Spleen (tissue), 11 donors: ENCODE data around the gene HRH2. TPM values are rescaled to one million over a fixed set of nuclear protein-coding genes. Genes with fewer than 3 reads are reported as not detected.

Experiments
- DNase-seq: peaks from one replicate; pipeline ENCODE4 v3.0.0-alpha.2; 2020
- H3K27ac ChIP-seq, 8 donors: fragments of 200-600 bp; sonication (generic) in 7 of 8; 1 replicate in 4 of 8; 2 replicates in 4 of 8; pipeline versions ENCODE4 v1.5.0 to v1.8.0; 2016 to 2021; ENCODE audit warnings: inconsistent platforms in 4 of 8, mild to moderate bottlenecking in 4 of 8, moderate library complexity in 1 of 8
- H3K27me3 ChIP-seq, 7 donors: fragments of 200-600 bp; sonication (generic) in 6 of 7; replicated peaks in 1 of 7; 1 replicate in 4 of 7; 2 replicates in 3 of 7; pipeline versions ENCODE4 v1.5.0 to v1.8.0; 2016 to 2021; ENCODE audit warnings: inconsistent platforms in 3 of 7, mild to moderate bottlenecking in 1 of 7
- H3K36me3 ChIP-seq, 6 donors: fragments of 200-600 bp; sonication (generic) in 5 of 6; 1 replicate in 4 of 6; 2 replicates in 2 of 6; pipeline versions ENCODE4 v1.5.0 to v1.8.0; 2016 to 2021; ENCODE audit warnings: inconsistent platforms in 2 of 6
- H3K4me1 ChIP-seq, 6 donors: fragments of 200-600 bp; sonication (generic) in 5 of 6; 1 replicate in 3 of 6; 2 replicates in 3 of 6; pipeline versions ENCODE4 v1.5.0 to v1.8.0; 2016 to 2021; ENCODE audit warnings: inconsistent platforms in 3 of 6
- H3K4me3 ChIP-seq, 8 donors: fragments of 200-600 bp; sonication (generic) in 7 of 8; 1 replicate in 4 of 8; 2 replicates in 4 of 8; pipeline versions ENCODE4 v1.5.0 to v1.8.0; 2016 to 2021; ENCODE audit warnings: inconsistent platforms in 4 of 8, mild to moderate bottlenecking in 4 of 8, moderate library complexity in 2 of 8
- H3K9me3 ChIP-seq, 8 donors: fragments of 200-600 bp; sonication (generic) in 7 of 8; 1 replicate in 4 of 8; 2 replicates in 4 of 8; pipeline versions ENCODE4 v1.5.0 to v1.8.0; 2016 to 2021; ENCODE audit warnings: inconsistent platforms in 4 of 8
- POLR2A ChIP-seq, 3 donors: fragments of 450-650 bp; IDR thresholded peaks; one replicate each; pipeline ENCODE4 v1.5.1; 2017; ENCODE audit warnings: antibody characterized with exemption in 3 of 3, mild to moderate bottlenecking in 1 of 3
- POLR2AphosphoS5 ChIP-seq, 3 donors: sonication (generic); formaldehyde crosslinking; IDR thresholded peaks; one replicate each; pipeline ENCODE4 v1.5.1; 2017; ENCODE audit warnings: antibody characterized with exemption in 3 of 3
- WGBS, 5 donors: extraction: QIAGEN DNeasy Blood & Tissue Kit in 3 of 5; methylation state at CpG; one replicate each; pipeline versions ENCODE4 v1.1.5 to v1.1.7; 2013 to 2018; 5-methylcytosine and 5-hydroxymethylcytosine counted together
- intact Hi-C: fragments of 100-400 bp; cut with DNase I; formaldehyde crosslinking; loops from one replicate; pipeline ENCODE4 v1.15.0; 2023; ENCODE audit warnings: low total_unique reads
- polyA plus RNA-seq, 3 donors: library from polyadenylated mRNA; stranded (reverse); fragments of 200-250 nt; gene quantifications; one replicate each; pipeline ENCODE4 v1.2.1, GENCODE V29; 2013
- total RNA-seq, 7 donors: library from RNA; depleted of rRNA in 3 of 7; stranded (reverse); fragments of >200 nt in 3 of 7; fragmentation: NEBNext Ultra II Directional in 4 of 7; extraction: Animal tissue kit (Norgen Biotek cat#: 25700) in 4 of 7; gene quantifications; one replicate each; pipeline versions ENCODE4 v1.1.0 to v1.2.1, GENCODE V29; 2016 to 2021
- TF ChIP-seq, protein P1 (sequence below), 11 experiments: fragments of 200-600 bp in 7 of 11; fragments of 450-650 bp in 4 of 11; sonication (generic) in 4 of 11; IDR thresholded peaks in 8 of 11; conservative IDR thresholded peaks in 3 of 11; 1 replicate in 7 of 11; 2 replicates in 4 of 11; pipeline versions ENCODE4 v1.4.0 to v1.8.0; 2016 to 2021; ENCODE audit warnings: antibody characterized with exemption in 11 of 11, inconsistent platforms in 4 of 11, mild to moderate bottlenecking in 1 of 11
- donor health status: healthy with polysubstance abuse.
- donor health status: DM: no; HTN: no; CAD: no; lungs with moderate emphysema.
- donor health status: DM: no; HTN: no; CAD: no.
- donor health status: Bipolar disorder and iron deficiency.
- donor health status: healthy.
- donor health status: DM: no; HTN: no; CAD: no.
- donor health status: DM: yes; HTN: yes; CAD: no.

Gene HRH2
- total and polyA plus RNA-seq, 10 donors = 1.9 to 85.2 (median 22.3) TPM

DNA sequence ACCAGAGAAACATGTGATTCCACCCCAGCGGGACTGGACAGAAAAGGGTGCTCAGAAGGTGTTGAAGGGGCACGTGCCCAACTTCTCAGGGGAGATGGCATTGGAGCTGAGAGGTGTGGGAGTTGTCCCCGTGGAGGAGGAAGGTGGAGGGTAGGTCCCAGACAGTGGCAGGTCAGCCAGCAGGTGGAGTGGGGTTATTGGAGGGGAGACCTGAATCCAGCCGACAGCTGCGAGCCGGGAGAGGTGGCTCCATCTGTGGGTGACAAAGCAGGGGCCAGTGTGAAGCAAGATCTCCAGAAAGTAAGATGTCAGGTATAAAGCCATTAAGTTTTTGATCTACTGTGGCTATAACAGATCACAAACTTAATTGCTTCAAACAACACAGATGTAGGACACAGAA lies 75.1 kb downstream of the HRH2 start:
- Histone ChIP-seq H3K4me1 (peaks cover 0 to 10% (median 8%) of the 10 kb centered on the region in 6 donors), H3K4me3 (no peak overlapping the region), H3K36me3 (no peaks in the 10 kb centered on the region), H3K27me3 (peaks cover 0 to 79% (median 9%) of the 10 kb centered on the region in 7 donors), H3K9me3 (peaks cover 0 to 4% (median 0%) of the 10 kb centered on the region in 8 donors), H3K27ac (no peak overlapping the region)
- intact Hi-C loops = no loop called here
- DNase-seq = no peak
- WGBS, 5 donors = 72 to 84% (median 78%) methylated on average over 6 of the region's 6 CpGs
- TF ChIP-seq POLR2A (IDR thresholded peaks at IDR 0.05) (no peak), POLR2AphosphoS5 (IDR thresholded peaks at IDR 0.05) (no peak)
- TF ChIP-seq, protein P1, sequence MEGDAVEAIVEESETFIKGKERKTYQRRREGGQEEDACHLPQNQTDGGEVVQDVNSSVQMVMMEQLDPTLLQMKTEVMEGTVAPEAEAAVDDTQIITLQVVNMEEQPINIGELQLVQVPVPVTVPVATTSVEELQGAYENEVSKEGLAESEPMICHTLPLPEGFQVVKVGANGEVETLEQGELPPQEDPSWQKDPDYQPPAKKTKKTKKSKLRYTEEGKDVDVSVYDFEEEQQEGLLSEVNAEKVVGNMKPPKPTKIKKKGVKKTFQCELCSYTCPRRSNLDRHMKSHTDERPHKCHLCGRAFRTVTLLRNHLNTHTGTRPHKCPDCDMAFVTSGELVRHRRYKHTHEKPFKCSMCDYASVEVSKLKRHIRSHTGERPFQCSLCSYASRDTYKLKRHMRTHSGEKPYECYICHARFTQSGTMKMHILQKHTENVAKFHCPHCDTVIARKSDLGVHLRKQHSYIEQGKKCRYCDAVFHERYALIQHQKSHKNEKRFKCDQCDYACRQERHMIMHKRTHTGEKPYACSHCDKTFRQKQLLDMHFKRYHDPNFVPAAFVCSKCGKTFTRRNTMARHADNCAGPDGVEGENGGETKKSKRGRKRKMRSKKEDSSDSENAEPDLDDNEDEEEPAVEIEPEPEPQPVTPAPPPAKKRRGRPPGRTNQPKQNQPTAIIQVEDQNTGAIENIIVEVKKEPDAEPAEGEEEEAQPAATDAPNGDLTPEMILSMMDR (IDR thresholded peaks at IDR 0.05 in 8 of 11, conservative IDR thresholded peaks at IDR 0.05 in 3 of 11) = no peak

DNA sequence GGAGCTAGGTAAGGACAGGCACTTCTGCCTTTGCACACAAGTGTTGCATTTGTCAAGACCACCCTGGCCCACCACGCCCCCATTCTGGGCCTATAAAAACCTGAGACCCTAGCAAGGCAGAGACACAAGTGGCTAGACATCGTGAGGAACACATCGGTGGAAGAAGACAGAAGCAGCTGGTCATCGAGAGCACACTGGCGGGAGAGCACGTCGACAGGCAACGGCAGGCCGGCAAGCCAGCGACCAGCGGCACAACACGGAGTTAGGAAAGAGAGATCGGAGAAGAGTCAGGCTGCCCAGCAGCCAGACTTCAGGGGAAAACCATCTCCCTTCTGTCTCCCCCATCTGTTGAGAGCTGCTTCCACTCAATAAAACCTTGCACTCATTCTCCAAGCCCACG lies 76.1 kb downstream of the HRH2 start:
- no peak for TF ChIP-seq POLR2AphosphoS5 (IDR thresholded peaks at IDR 0.05)
- Histone ChIP-seq H3K9me3 (peaks cover 0 to 4% (median 0%) of the 10 kb centered on the region in 8 donors), H3K4me3 (no peak overlapping the region), H3K27ac (no peak overlapping the region), H3K27me3 (peaks cover 0 to 79% (median 7%) of the 10 kb centered on the region in 7 donors), H3K36me3 (no peaks in the 10 kb centered on the region), H3K4me1 (peaks cover 0 to 10% (median 8%) of the 10 kb centered on the region in 6 donors)
- no peak for DNase-seq
- intact Hi-C loops = no loop called here
- 86 to 89% (median 88%) methylated on average over 14 of the region's 14 CpGs for WGBS, 5 donors

DNA sequence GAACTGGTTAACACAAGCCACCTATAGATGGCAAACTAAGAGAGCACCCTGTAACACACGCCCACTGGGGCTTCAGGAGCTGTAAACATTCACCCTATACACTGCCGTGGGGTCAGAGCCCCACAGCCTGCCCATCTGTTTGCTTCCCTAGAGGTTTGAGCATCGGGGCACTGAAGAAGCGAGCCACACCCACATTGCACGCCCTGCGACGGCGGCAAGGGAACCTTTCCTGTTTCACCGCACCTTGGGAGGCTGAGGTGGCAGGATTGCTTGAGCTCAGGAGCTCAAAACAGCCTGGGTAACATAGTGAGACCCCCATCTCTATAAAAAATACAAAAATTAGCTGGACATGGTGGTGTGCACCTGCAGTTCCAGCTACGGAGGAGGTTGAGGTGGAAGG lies 76.6 kb downstream of the HRH2 start:
- WGBS, 5 donors = 73 to 84% (median 80%) methylated on average over 9 to 10 of the region's 10 CpGs

DNA sequence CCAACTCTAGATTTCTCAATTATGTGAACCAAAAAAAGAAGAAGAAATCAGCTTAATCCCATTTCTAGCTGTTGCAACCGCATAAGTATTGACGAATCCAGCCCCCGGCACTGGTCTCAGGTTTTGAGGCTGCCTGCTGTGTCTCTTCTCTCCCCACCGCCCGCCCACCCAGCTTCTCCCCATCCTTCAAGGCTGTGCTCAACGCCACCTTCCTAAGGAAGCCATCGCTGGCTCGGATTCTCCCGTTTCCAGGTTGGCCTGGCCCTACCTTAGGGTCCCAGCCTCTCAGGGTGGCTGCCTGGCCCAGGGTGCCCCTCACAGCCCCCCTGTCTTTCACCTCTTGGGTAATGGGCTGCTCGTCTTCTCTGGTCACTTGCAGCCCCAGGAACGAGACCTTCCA lies 77.8 kb downstream of the HRH2 start:
- Histone ChIP-seq H3K27me3 (peaks cover 0 to 75% (median 0%) of the 10 kb centered on the region in 7 donors), H3K27ac (no peak overlapping the region), H3K4me1 (no peaks in the 10 kb centered on the region), H3K36me3 (no peaks in the 10 kb centered on the region), H3K4me3 (no peak overlapping the region), H3K9me3 (peaks cover 0 to 4% (median 0%) of the 10 kb centered on the region in 8 donors)
- DNase-seq = no peak
- TF ChIP-seq, protein P1 (IDR thresholded peaks at IDR 0.05 in 8 of 11, conservative IDR thresholded peaks at IDR 0.05 in 3 of 11) = no peak
- no peak for TF ChIP-seq POLR2A (IDR thresholded peaks at IDR 0.05)
- TF ChIP-seq POLR2AphosphoS5 (IDR thresholded peaks at IDR 0.05) = no peak
- intact Hi-C loops = no loop called here
- 73 to 92% (median 82%) methylated on average over 11 of the region's 11 CpGs for WGBS, 5 donors

More for the DNA sequence above, 76.6 kb downstream of the HRH2 start:
- DNase-seq = no peak
- Histone ChIP-seq H3K36me3 (no peaks in the 10 kb centered on the region), H3K4me3 (no peak overlapping the region), H3K27ac (no peak overlapping the region), H3K27me3 (peaks cover 0 to 76% (median 2%) of the 10 kb centered on the region in 7 donors), H3K9me3 (peaks cover 0 to 4% (median 0%) of the 10 kb centered on the region in 8 donors), H3K4me1 (peaks cover 0 to 6% (median 6%) of the 10 kb centered on the region in 6 donors)
- intact Hi-C loops = no loop called here
- no peak for TF ChIP-seq POLR2AphosphoS5 (IDR thresholded peaks at IDR 0.05)
- TF ChIP-seq, protein P1 (IDR thresholded peaks at IDR 0.05 in 8 of 11, conservative IDR thresholded peaks at IDR 0.05 in 3 of 11) = no peak
- TF ChIP-seq POLR2A (IDR thresholded peaks at IDR 0.05) = no peak
